ENCODE results near the gene ISG20L2. TPM values are rescaled to one million over a fixed set of nuclear protein-coding genes. Genes with fewer than 3 reads are reported as not detected.

The ISG20L2 gene
- total RNA-seq, 2 donors from 2014 or later, result 13.6 to 18.0 TPM

DNA sequence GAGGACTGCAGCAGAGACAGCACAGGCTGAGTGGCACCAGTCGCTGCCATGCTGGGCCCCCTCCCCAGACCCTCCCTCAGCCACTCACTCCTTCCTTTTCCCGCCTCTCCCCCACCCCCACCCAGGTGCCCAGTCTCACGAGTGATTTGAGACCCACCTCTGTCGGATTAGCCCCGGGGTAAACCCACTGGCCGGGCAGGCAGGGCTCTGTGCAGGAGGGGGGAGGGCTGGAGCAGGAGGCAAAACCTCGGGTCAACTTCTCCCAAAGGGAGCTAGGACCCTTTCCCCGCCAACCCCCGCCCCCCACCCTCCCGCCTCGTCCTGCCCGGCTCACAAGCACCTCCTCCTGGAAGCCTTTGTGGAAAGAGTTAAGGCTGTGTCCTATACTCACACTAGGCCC is 15.8 kb upstream of the ISG20L2 start:
- Histone ChIP-seq H3K36me3 (peaks cover 33% of the 10 kb centered on the region), H3K4me1 (peaks cover 0 to 69% of the 10 kb centered on the region in 2 donors), H3K27ac (peak overlapping the region in 1 of 2 donors; percentile 96), H3K4me3 (no peak overlapping the region), H3K9me3 (no peaks in the 10 kb centered on the region), H3K27me3 (no peaks in the 10 kb centered on the region)
- DNase-seq (ENCODE audit: low spot score), result no peak
- TF ChIP-seq, protein P1, sequence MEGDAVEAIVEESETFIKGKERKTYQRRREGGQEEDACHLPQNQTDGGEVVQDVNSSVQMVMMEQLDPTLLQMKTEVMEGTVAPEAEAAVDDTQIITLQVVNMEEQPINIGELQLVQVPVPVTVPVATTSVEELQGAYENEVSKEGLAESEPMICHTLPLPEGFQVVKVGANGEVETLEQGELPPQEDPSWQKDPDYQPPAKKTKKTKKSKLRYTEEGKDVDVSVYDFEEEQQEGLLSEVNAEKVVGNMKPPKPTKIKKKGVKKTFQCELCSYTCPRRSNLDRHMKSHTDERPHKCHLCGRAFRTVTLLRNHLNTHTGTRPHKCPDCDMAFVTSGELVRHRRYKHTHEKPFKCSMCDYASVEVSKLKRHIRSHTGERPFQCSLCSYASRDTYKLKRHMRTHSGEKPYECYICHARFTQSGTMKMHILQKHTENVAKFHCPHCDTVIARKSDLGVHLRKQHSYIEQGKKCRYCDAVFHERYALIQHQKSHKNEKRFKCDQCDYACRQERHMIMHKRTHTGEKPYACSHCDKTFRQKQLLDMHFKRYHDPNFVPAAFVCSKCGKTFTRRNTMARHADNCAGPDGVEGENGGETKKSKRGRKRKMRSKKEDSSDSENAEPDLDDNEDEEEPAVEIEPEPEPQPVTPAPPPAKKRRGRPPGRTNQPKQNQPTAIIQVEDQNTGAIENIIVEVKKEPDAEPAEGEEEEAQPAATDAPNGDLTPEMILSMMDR (IDR thresholded peaks at IDR 0.05), result no peak

DNA sequence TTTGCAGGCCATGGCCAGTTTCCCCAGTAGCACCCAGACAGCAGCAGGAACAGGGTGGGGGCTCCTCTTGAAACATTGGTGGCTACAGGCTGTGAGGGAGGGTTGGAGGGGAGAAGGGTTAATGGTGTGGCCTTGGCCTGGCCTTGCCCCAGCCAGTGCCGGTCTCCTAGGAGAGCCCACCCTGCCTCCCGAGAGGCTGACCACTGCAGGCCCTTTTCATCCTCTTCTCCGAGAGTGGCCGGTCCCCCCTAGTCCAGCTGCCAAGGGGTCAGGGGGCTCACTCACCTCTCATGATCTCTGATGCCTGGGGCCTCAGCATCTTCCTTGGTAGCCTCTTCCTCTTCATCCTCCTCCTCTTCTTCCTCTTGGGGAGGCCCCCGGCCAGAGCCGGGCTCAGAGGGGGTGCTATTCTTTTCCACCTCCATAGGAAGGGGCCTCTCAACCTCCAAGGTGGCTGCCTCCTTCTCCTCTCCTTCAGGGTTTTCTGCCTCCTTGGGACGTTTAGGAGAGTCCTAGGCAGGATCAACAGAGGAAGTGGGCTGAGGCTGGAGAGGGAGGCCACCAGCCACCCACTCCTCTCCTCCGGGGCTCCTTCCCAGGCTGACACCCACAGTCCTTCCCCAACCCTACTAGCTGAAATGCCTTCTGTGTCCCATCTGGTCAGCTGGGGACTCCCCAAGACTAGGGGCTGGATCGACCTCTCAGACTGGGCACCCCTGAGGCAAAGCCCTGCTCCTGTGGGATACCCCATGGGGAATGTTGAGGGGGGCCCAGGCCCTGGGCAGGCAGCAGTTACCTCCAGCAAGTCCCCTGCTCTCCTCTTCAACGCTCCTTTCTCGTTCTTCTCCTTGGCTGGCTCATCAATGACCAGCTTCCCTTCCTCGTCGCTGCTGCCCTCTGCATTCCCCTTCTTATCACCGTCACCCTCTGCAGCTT is 15.1 kb upstream of the ISG20L2 start:
- H3K4me1 ChIP-seq, result peaks cover 0 to 62% of the 10 kb centered on the region in 2 donors

DNA sequence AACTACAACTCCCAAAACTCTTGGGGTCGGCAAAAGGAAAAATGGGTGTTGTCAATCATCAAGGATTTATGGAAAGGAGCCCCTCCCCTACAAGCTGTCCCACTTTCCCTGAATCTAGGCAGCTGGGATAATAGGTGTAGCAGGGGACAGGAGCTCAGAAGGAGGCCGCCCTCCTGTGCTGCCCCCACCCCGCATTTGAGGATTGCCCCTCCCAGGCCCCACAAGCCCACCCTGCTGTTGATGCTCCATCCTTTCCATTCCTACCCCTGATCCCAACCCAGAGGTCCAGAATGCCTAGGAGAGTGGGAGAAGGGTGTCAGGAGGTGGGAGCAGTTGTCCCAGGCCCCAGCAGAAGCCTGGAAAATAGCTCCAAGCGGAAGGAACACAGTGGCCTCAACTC is 14.2 kb upstream of the ISG20L2 start:
- Histone ChIP-seq H3K4me1 (peaks cover 0 to 54% of the 10 kb centered on the region in 2 donors), H3K4me3 (no peak overlapping the region), H3K27ac (no peak overlapping the region), H3K27me3 (no peaks in the 10 kb centered on the region), H3K36me3 (peaks cover 33% of the 10 kb centered on the region), H3K9me3 (no peaks in the 10 kb centered on the region)
- DNase-seq (ENCODE audit: low spot score), result no peak
- TF ChIP-seq, protein P1 (IDR thresholded peaks at IDR 0.05), result no peak

More for the DNA sequence above, 15.1 kb upstream of the ISG20L2 start:
- Histone ChIP-seq H3K4me3 (no peak overlapping the region), H3K27me3 (no peaks in the 10 kb centered on the region), H3K27ac (peak overlapping the region in 1 of 2 donors; percentile 96), H3K36me3 (peaks cover 33% of the 10 kb centered on the region), H3K9me3 (no peaks in the 10 kb centered on the region)
- DNase-seq (ENCODE audit: low spot score), result no peak
- TF ChIP-seq, protein P1 (IDR thresholded peaks at IDR 0.05), result no peak

DNA sequence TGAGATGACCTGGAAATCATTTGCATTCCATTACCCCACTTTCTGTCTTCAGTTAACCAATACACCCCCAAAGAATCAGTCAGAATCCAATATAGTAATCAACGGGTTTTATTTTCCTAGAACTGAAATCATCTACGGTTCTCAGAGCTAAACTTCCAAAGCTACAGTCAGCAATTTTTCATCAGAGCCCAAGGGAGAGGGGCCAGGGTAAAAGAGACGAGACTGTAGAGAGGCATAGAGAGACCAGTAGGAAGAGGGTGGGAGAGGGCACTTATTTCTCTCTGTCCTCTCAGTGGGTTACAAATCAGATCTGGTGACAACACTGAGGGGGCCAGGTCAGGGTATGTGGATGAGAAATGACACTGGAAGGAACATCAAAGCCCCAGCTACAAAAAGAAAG is 13.5 kb upstream of the ISG20L2 start:
- no peak for DNase-seq (ENCODE audit: low spot score)
- Histone ChIP-seq H3K4me1 (peaks cover 0 to 48% of the 10 kb centered on the region in 2 donors), H3K4me3 (no peak overlapping the region), H3K27ac (peak overlapping the region; percentile 78 to 83), H3K27me3 (no peaks in the 10 kb centered on the region), H3K9me3 (no peaks in the 10 kb centered on the region), H3K36me3 (peaks cover 36% of the 10 kb centered on the region)
- TF ChIP-seq, protein P1 (IDR thresholded peaks at IDR 0.05), result no peak

DNA sequence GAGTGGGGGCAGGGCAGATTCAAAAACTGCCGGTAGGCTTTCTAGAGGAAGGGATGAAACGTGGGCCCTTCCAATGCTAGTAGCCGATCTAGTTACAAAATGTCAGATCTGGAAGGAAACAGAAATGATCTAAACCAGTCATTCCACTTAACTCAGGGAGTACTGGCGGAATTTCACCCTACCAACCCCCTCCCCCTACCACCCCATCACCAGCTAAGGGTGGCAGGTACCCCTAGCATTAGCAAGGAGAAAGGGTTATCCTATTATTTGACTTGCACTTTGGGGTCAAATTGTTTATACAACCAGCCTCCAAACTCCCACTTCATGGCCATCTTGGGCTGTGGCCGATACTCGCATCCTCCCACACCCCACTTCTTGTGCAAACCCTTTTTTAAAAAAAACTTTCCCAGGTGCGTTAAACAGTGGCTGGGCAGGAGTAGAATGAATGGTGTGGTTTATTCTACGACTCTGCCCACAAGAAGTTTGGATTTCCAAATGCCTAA is 13.0 kb upstream of the ISG20L2 start:
- Histone ChIP-seq H3K27me3 (no peaks in the 10 kb centered on the region), H3K4me3 (peak overlapping the region in 1 of 2 donors; percentile 81), H3K9me3 (no peaks in the 10 kb centered on the region), H3K4me1 (peaks cover 0 to 43% of the 10 kb centered on the region in 2 donors), H3K36me3 (peaks cover 41% of the 10 kb centered on the region), H3K27ac (peak overlapping the region; percentile 78 to 83)
- DNase-seq (ENCODE audit: low spot score), result no peak
- TF ChIP-seq, protein P1 (IDR thresholded peaks at IDR 0.05), result no peak

Measured in right atrium auricular region (tissue), 2 donors.